UCSD-AML1 (cell line): ENCODE results near the gene LAMB4.

ENCODE experiments used
- DNase-seq: peaks from one replicate; lab custom pipeline; 2025; ENCODE audit not compliant: unreplicated experiment; lab: John Stamatoyannopoulos, UW

LAMB4 gene

DNA sequence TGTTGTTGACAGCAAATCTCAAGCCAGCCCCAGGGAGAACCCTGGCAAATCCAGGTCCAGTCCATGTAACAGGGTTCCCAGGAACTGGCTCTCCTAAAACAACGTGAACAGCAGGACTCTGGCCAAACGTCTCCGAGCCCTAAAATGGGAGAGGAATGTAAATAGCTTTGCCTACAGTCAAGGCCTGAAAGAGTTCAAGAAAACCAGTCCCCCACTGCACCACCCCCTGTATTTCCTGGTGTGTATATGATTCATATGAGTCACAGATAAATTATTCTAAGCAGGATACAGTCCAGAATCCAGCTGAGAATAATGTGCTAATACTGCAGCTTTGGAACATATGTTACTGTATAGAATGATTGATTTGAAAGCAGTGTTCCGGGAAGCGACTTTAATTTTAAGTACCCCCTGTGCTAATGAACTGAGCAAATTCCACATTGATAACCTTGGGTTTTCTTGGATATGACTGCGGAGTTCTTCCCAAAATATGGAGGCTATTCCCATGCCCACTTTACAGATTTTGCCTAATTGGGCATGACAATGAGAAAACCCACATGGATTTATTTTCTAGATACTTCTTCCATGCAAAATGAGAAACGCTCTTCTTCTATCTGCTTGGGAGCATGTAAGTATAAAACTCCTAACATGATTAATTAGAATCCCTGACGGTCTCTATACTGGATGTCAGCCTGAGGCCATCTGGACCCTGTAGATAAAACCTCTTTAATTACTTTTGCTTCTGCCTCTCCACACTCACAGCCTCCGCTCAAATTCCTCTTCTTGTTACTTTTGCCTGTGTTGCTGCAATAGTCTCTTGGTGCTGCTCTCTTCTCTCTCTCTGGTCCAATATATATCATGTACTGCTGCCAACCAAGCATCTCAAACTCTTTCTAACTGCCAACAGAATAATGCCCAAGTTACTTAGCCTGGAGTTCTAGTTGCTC, 50.2 kb downstream of the LAMB4 start:
- no peak for DNase-seq

DNA sequence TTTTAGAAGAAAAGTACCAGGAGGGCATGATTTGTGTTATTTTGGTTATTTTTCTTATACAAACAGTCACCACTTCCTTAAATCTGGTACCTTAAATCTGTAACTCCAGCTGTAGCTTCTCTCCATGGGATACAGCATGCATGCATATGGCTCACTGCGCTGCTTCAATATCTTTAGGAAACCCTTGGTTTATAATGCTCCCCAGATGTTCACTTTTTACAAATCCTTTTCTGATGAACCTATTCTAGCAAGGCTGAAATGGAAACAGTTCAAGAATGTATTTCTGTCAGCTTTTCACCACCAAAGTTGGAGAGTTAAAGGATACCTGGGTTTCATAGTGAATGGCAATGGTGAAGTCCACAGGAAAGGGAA, 50.9 kb downstream of the LAMB4 start:
- DNase-seq = no peak

DNA sequence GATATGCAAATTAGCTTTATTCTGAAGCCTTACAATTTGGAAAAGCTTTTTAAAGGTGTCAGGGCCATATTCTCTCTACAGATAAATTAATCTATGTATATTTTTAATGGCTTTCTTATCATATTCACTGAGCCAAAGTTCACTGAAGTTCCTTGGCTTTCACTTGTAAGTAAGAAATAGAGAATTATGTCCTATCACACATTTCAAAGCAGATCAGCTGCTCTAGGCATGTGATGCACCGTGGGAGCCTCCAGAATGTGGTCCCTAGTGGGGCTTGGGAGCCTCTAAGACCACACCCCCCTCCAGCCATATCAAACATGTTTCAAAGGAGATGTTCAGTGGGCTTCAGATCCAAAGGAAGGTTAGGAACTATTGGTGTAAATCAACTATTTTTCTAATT, 51.5 kb downstream of the LAMB4 start:
- DNase-seq = no peak

DNA sequence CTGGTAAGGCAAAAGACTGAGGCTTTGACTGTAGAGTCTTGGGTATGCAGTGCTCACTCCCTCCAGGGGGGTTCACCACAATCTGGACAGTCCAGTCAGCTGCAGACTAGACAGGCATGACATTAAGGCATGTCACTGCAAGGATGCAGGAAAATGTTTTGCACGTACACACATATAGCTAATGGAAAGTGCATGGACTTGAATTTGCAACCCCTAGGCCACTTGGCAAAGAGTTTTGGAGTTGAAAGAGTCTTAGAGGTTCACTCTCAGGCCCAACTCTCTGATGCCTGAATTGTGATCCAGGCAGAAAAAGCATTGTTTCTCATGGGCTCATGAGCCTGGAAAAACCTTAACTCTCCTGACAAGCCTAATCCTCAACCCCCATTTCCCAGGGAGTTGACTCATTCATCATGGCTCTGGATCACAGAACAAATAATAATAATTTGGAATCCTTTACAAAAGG, 51.9 kb downstream of the LAMB4 start:
- no peak for DNase-seq

DNA sequence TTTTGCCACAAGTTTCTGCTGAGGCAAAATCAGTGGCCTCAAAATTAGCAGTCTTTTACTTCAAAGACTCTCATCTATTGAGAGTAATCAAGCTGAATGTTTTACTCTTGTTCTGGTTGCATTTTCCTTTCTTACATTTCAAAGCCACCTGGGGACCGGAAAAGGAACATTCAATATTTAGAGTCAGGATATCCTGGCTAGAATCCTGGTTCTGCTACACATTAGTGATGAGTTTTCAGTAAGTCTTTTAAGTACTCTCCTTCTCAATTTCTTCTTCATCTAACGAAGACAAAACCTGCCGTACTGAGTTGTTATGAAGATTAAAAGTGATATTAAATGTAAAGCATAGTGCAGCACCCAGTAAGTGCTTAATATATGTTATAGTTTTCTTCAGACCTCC, 52.5 kb downstream of the LAMB4 start:
- DNase-seq = no peak

DNA sequence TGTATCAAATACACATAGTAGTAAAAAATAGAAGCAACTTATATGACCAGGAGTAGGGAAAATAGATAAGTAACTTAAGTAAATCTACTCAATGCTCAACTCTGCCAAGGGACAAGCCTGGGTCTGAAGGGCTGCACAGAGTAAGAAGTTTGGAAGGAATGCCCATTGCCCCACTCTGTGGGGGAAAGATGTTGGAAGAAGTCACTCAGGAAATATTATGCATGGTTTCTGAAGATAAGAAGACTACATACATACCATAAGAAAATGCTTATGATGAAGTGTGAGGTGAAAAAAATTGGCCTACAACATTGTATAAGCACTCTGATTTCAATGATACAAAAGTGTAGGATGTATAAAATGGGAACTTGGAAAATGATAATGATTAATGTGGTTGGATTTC, 54.0 kb downstream of the LAMB4 start:
- DNase-seq = no peak

DNA sequence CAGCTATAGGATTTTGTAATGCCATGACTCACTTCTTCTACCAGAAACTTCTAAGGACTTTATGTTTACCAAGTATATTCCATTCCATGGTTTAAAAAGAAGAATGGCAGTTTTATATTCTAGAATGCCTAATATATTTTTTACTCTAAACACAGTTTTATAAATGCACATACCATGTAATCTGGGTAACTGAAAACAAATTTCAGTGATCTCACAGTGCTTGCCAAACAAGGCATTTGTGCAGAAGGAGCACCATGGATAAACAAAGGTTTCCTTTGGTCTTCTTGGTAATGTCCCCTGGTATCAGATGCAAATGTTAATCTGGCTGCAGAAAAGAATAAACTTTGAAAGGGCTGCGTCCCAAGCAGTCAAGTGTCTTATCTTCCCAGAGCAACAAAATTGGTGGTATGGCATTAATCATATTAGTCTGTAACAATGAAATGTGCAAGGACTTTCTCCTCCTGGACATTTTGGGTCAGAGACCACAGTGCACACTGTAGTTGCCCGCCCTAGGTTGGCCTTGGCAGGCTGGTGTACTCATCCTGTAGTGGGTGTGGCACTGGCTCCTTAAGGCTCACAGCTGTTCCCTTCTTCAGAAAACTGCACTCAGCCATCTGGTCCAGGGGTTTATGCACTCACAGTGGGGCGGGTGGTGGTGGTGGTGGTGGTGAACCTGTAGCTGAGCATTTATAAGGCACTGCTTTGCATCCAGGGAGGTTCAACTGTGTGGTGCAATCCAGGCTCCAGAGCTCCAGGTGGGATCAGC, 56.7 kb downstream of the LAMB4 start:
- DNase-seq = no peak

DNA sequence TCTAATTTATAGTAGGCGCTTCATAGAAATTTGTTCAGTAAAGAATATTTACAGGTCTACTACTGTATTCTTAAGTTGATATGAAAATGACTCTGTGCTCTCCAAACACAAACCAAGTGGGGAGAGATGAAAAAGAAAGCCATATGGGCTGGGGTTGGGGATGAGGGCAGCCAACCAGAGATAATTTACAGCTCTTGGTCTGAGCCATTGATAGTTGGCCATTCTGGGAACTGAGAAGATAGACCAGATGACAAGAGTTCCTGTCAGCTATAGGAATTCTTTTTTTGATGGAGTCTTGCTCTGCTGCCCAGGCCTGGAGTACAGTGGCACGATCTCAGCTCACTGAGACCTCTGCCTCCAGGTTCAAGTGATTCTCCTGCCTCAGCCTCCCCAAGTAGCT, 57.4 kb downstream of the LAMB4 start:
- DNase-seq = no peak

DNA sequence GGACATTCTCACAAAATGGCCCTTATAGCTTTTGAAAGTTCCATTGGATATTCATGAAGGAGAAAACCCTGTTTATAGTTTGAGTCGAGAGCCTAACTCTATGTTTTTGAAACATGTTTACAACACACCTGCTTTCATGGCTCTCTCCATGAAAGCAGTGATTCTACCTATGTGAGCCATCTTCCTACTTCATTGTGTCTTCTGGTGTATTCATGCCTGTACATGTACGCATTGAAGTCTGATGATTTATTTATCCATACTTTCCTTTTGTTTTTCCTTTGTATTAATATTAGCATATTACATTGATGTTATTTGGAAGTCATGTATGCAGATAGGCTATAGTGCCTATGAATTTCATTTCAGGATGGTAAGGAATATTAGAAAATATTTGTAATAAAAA, 58.0 kb downstream of the LAMB4 start:
- no peak for DNase-seq

DNA sequence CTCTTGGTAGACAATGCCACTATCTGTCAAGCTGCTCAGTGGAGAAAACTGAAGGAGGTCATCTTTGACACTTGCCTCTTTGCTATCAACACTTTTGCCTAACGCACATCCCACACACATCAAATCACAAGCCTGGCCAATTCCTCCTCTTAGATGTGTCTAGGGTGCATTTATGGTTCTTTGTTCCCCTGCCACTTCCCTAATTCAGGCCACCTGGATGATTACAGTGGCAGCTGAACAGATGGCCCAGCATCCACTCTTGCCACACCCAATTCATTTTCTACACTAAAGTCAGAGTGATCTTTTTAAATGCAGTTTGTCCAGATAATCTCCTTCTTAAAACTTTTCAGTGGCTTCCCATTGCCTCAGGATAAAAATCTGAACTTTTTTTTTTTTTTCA, 58.6 kb downstream of the LAMB4 start:
- DNase-seq = no peak

DNA sequence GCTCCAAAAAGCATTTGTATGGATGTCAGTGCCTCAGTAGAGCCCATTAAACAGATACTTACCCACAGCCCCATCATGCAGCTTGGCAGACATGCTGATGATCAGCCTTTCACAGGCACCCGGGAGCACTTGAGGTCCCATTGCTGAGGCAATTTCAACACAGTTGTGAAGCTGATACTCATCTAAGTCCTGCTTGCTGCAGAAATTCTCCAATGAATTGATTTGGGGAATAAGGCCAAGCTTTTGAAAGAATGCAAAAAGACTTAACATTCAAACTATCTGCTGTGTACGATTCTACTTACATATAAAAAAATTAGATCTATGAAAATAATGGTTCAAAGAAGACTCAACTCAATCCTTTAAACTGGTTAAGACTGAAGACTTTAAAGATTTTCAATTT, 60.5 kb downstream of the LAMB4 start:
- no peak for DNase-seq

DNA sequence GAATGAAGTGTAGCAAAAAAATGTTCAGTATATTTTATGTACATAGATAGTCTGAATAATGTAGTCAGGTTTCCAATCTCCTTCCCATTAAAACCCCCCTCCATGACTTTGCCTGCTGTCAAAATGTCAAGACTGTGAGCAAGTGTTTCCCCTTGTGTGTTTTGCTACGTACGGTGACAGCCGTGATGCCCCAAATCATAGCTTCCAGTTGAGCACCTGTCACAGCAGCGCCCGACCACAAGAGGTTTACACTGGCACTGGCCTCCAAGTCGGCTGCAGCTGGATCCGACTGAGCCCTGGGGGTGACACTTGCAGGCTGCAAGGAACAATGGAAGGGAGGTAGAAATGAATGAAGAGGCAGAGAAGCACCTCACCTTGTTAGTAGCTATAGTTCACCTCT, 62.3 kb downstream of the LAMB4 start:
- no peak for DNase-seq

DNA sequence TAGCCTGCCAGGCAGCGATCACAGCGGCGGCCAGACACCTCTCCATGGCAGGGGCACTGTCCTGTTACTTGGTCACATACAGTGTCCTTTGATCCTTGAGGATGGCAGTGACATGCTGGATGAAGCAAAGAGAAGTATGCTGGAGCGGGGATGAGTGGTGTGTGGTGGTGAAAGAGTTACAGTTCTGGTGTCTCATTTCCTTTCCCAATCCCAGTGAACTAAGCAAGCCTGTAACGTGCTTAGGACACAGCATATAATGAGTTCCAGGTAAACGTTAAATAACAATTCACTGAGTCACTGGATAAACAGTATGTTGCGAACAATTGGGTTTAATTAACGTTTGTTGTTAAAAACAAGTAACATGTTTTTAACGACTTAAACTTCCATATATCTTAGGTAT, 63.7 kb downstream of the LAMB4 start:
- no peak for DNase-seq

DNA sequence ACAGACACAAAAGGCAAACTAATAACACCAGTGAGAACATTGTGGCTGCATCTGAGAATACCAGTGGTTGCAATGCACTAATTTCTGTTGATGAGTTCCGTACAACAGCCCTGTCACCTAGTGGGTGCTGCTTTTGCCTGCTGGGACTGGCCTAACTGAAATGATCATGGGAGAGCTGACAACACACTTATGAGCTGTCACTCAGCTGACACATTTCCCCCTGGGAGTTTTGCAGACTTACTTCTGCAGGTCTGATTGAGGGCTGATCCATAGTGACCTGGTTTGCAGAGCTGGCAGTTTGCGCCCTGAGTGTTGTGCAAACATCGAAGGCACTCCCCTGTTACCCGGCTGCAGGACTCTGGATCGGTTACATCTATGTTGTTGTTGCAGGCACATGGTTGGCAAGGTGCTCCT, 66.6 kb downstream of the LAMB4 start:
- DNase-seq = no peak

DNA sequence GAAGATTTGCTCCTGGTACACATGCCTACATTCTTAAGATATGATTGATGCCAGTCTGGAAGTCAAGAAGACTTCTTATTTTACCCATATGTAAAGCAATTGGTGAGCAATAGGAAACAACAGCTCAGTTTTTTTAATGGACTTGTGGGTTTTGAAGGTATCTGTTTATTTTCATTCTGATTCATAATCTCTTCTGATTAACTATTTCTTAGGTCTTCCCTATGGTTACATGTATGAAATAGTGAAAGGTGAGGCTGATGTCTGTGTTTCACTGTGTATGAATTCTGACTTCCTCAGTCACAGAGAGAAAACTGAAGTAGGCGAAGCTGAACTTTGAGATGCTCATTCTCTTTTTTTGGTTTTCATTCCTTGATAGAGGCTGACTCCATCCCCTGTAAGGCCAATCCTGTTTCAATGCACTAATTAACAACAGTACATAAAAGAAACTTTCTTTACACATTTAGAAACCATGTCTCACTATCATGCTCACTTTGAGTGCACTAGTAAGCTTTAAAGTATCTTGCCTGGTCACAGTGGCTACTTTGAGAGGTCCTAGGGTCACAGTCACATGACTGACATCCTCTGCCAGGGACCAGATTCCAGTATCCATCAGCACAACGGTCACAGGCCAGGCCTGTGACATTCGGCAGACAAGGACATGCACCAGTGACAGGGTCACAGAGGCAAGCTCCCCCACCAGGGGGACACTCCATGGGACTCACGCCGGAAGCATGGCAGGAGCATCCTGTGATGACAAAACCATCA, 67.7 kb downstream of the LAMB4 start:
- DNase-seq = no peak

DNA sequence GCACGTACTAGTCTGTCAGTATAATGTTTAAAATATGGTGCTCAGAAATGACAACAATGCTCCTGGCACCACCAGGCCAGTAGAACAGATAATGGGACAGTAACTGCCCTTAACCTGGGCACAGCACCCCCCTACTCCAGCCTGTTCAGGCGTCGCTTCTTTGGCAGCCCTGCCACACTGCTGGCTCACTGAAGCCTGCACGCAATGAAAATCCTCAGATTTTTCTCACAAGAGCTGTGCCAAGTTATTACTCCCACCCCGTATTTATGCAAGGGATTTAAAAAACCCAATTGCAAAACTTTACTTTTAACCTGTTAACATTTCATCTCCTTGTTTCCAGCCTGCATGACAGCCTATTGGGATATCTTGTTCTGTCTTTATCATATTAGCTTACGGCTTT, 70.6 kb downstream of the LAMB4 start:
- no peak for DNase-seq

DNA sequence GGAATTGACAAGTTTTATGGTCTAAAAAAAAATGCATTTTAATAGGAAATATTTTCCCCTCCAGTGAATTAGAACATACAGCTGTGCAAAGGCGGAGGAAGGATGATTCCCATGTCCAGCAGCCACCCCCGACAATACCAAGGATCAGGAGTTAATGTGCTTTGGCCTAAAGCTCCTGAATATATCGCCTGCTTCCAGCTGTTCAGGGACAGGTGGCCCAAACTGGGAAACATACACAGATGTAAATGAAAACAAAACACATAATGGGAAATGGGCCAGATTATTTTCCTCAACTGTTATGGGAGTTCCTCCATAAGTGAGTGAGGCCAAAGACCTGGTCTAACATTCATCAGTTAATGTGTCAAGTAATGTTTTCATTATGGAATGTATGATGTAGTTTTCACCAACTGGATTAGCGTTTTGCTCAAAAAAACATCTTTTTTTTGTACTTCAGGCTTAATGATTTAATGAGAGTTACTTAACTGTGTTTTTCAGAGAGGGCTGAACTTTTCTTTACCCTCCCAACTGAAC, 72.1 kb downstream of the LAMB4 start:
- no peak for DNase-seq

DNA sequence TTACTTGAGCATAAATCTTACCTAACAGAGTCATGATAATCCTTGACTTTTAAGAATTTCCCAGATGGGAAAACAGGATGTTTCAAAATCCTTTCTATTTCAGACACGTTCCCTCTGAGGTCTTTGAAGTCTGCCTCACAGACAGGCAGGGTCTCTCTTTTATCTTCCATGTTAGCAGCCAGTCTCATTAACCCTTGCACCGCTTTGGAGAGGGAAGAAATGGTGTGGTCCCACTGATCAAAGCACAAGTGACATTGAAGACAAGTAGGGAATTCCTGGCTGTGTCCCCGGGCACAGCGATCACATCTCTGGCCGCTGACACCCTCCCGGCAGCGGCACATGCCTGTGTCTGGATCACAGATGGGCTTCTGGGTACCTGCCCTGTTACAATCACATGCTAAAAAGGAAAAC, 74.5 kb downstream of the LAMB4 start:
- no peak for DNase-seq

DNA sequence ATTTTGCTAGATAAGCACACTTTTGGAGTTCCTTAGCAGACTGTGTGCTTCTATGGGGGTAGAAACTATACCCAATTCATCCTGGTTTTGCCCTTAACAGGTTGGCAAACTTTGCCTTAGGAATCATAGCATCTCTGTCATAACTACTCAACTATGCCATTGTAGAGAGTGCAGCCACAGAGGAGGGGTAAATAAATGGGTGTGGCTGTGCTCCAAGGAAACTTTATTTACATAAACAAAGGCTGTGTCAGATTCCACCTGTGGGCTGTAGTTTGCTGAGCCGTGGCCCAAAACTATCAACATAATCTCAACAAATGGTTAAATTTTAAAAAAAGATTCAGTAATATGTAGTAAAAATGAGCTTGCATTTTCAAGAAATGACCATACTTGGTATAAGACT, 75.6 kb downstream of the LAMB4 start:
- no peak for DNase-seq

DNA sequence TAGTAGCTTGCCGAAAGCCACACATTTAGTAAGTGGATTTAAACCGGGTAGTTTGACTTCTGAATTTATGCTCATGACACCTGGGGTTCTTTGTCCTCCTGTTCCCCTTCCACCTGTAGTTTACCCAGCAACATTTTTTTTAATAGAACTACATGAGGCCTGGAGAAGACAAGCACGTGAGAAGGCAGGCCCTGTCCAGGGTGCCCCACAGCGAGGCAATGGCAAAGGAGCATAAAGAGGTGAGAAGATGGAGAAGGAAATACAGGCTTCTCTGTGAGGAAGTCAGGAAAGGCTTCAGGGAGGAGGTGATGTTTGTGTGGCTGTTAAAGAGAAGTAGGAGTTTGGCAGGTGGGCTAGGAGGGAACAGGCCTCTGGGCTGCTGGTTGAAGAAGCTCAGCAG, 76.9 kb downstream of the LAMB4 start:
- DNase-seq = no peak

DNA sequence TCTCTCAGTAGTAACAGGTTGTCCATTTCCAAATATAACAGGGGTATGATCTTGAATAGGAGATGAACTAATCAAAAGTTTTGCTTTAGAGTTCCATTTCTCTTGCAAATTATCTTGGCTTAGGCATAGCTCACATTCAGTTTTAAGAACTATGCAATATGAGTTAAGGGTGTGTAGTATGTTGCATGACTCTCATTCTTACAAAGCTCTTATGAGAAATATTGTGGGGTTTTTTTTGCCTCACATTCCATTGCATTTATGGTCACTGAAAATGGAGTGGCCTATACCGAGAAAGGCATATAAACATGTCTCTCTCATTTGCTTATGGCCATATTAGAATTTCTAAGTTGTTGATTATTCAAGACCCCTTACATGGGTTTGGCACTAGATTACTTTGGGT, 78.7 kb downstream of the LAMB4 start:
- no peak for DNase-seq
